Measurements from ENCODE around the gene RTP1. TPM values are rescaled to one million over a fixed set of nuclear protein-coding genes. Genes with fewer than 3 reads are reported as not detected.

RTP1 gene
- total and polyA plus RNA-seq, 2 of the 4 experiments (the other 2 are of a cell fraction): not detected

- H3K27me3 ChIP-seq (ENCODE audit: control insufficient read depth, insufficient read depth, low read length): peaks cover 3% of the 10 kb centered on the region; the same call in 1 of the 2 replicates
- no peak overlapping the region for H3K27ac ChIP-seq (ENCODE audit: insufficient read depth, low read length)
- CTCF ChIA-PET: no interaction called here
- no peak overlapping the region; the same call in none of the 2 replicates for H3K23ac ChIP-seq (ENCODE audit: low read depth, low read length)
- H3K56ac ChIP-seq (ENCODE audit: extremely low read depth, insufficient read depth, low read length): no peak overlapping the region
- no peak overlapping the region for H2AFZ ChIP-seq (replicated peaks; ENCODE audit: low read length, poor library complexity)
- H3K4ac ChIP-seq (ENCODE audit: low read depth, low read length): no peak overlapping the region
- peaks cover 7% of the 10 kb centered on the region for H3K4me1 ChIP-seq (ENCODE audit: control insufficient read depth, insufficient read depth, low read length)
- H2BK20ac ChIP-seq (ENCODE audit: low read depth, low read length): no peak overlapping the region
- no peaks in the 10 kb centered on the region for H3K9me1 ChIP-seq (ENCODE audit: insufficient read depth, low read length)
- H3K79me1 ChIP-seq (ENCODE audit: low read depth in 1 of 2, low read length in 2 of 2): no peaks in the 10 kb centered on the region
- H3K9ac ChIP-seq (ENCODE audit: low read depth, low read length): no peak overlapping the region
- POLR2A ChIA-PET (ENCODE audit: unreplicated experiment): no interaction called here
- in situ Hi-C loops (cut with MboI; ENCODE audit: low sequenced_read_pairs) (no loop called here), intact Hi-C loops (cut with micrococcal nuclease) (no loop called here), dilution Hi-C loops (cut with HindIII; ENCODE audit: low sequenced_read_pairs, unreplicated experiment) (no loop called here)
- H3K4me3 ChIP-seq (ENCODE audit: insufficient read depth, low read depth, low read length): no peak overlapping the region
- ATAC-seq (ENCODE audit: low read depth): peak; percentile 66
- no peak overlapping the region for H2BK15ac ChIP-seq (ENCODE audit: low read depth, low read length)
- H4K5ac ChIP-seq (ENCODE audit: low read depth, low read length): no peak overlapping the region
- H2BK5ac ChIP-seq (ENCODE audit: low read depth, low read length, poor library complexity, severe bottlenecking): peak overlapping the region; percentile 64
- no TSS peak for BruUV-seq (replicated peaks)
- peak overlapping the region in 1 of 2 experiments; percentile 40; a peak in 1 of 4 replicates for H4K8ac ChIP-seq (ENCODE audit: low read depth in 2 of 2, low read length in 2 of 2)
- H2AK5ac ChIP-seq (ENCODE audit: low read depth, low read length): no peak overlapping the region
- no peak overlapping the region for H2AK9ac ChIP-seq (replicated peaks; ENCODE audit: low read depth, low read length, poor library complexity)
- peak overlapping the region; percentile 83; the same call in 1 of the 2 replicates for H3K18ac ChIP-seq (ENCODE audit: low read depth, low read length)
- H4K20me1 ChIP-seq (ENCODE audit: insufficient read depth, low read length): no peaks in the 10 kb centered on the region
- TF ChIP-seq NFE2L2 (IDR thresholded peaks at IDR 0.05; ENCODE audit: low read depth, low read length) (no peak), MXI1 (IDR thresholded peaks at IDR 0.05; ENCODE audit: borderline replicate concordance, low read depth, low read length) (no peak), CHD1 (IDR thresholded peaks at IDR 0.05; ENCODE audit: low read depth, low read length) (no peak), RCOR1 (IDR thresholded peaks at IDR 0.05; ENCODE audit: insufficient replicate concordance, low read length) (no peak), FOS (IDR thresholded peaks at IDR 0.05; ENCODE audit: low read depth, low read length) (no peak)
- H3K4me2 ChIP-seq (ENCODE audit: low read depth, low read length): no peak overlapping the region
- 0 out of 2 replicates have a peak overlapping the region, but pooled peaks have one; percentile 44 for H4K91ac ChIP-seq (ENCODE audit: insufficient read depth, low read depth, low read length)
- no peaks in the 10 kb centered on the region for H3K36me3 ChIP-seq (ENCODE audit: control insufficient read depth, insufficient read depth, low read length)
- no peak overlapping the region for H3K14ac ChIP-seq (replicated peaks; ENCODE audit: low read depth, low read length)
- no peaks in the 10 kb centered on the region for H3K9me3 ChIP-seq (ENCODE audit: control insufficient read depth, insufficient read depth, low read length)
- DNase-seq: no peak
- H2BK120ac ChIP-seq (ENCODE audit: low read depth, low read length): peak overlapping the region; percentile 70
These were observed 4.1 kb upstream of the RTP1 start for GRCh38 chr3:187193181-187193580.

Measured in IMR-90 (cell line).